SU-DHL-6 (cell line): ENCODE measurements around the gene NLN.

Experiments
- EZH2phosphoT487 ChIP-seq: fragments of 200-600 bp; sonication (generic), shearing (Covaris generic); conservative IDR thresholded peaks from 2 replicates; pipeline ENCODE4 v1.6.1; 2018; ENCODE audit warnings: mild to moderate bottlenecking, antibody characterized with exemption, low read length, moderate library complexity, mixed read lengths
- TF ChIP-seq, protein P1 (sequence below): fragments of 200-600 bp; sonication (generic); IDR thresholded peaks from one replicate; pipeline ENCODE4 v1.5.1; 2017; ENCODE audit warnings: antibody characterized with exemption, mild to moderate bottlenecking, low read length, moderate library complexity; ENCODE audit not compliant: insufficient read depth, poor library complexity, severe bottlenecking

- TF ChIP-seq, protein P1, sequence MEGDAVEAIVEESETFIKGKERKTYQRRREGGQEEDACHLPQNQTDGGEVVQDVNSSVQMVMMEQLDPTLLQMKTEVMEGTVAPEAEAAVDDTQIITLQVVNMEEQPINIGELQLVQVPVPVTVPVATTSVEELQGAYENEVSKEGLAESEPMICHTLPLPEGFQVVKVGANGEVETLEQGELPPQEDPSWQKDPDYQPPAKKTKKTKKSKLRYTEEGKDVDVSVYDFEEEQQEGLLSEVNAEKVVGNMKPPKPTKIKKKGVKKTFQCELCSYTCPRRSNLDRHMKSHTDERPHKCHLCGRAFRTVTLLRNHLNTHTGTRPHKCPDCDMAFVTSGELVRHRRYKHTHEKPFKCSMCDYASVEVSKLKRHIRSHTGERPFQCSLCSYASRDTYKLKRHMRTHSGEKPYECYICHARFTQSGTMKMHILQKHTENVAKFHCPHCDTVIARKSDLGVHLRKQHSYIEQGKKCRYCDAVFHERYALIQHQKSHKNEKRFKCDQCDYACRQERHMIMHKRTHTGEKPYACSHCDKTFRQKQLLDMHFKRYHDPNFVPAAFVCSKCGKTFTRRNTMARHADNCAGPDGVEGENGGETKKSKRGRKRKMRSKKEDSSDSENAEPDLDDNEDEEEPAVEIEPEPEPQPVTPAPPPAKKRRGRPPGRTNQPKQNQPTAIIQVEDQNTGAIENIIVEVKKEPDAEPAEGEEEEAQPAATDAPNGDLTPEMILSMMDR: no peak
- TF ChIP-seq EZH2phosphoT487: no peak
Observed at GRCh38 chr5:65775476-65775875, 53.5 kb downstream of the NLN start.
